Right atrium auricular region (tissue), 2 donors: ENCODE measurements around the gene PHC3. TPM values are rescaled to one million over a fixed set of nuclear protein-coding genes. Genes with fewer than 3 reads are reported as not detected.

ENCODE experiments used
- DNase-seq: peaks from one replicate; pipeline ENCODE4 v3.0.0-alpha.2; 2019; ENCODE audit warnings: low spot score
- H3K27ac ChIP-seq, 2 donors: fragments of 200-600 bp; sonication (generic); 1 replicate in 1 of 2; 2 replicates in 1 of 2; pipeline ENCODE4 v1.5.1; 2016 to 2019
- H3K27me3 ChIP-seq, 2 donors: fragments of 200-600 bp; sonication (generic); one replicate each; pipeline versions ENCODE4 v1.5.1 to v1.6.0; 2017 to 2019
- H3K36me3 ChIP-seq: fragments of 200-600 bp; sonication (generic); one replicate; pipeline ENCODE4 v1.5.1; 2016
- H3K4me1 ChIP-seq, 2 donors: fragments of 200-600 bp; sonication (generic); one replicate each; pipeline versions ENCODE4 v1.5.1 to v1.6.0; 2017 to 2019
- H3K4me3 ChIP-seq, 2 donors: fragments of 200-600 bp; sonication (generic); 1 replicate in 1 of 2; 2 replicates in 1 of 2; pipeline ENCODE4 v1.5.1; 2017 to 2019; ENCODE audit warnings: mild to moderate bottlenecking in 1 of 2, moderate library complexity in 1 of 2
- H3K9me3 ChIP-seq, 2 donors: fragments of 200-600 bp; sonication (generic); one replicate each; pipeline ENCODE4 v1.5.1; 2019
- CTCF ChIP-seq, 2 donors: fragments of 200-600 bp; sonication (generic); IDR thresholded peaks; one replicate each; pipeline ENCODE4 v1.5.1; 2019; ENCODE audit warnings: antibody characterized with exemption in 2 of 2
- total RNA-seq, 2 donors: library from RNA; depleted of rRNA; stranded (reverse); fragments of >200 nt; gene quantifications; one replicate each; pipeline ENCODE4 v1.1.0, GENCODE V29; 2016

Gene PHC3
- total RNA-seq, 2 donors from 2014 or later: 23.8 to 41.9 TPM

- Histone ChIP-seq H3K9me3 (no peaks in the 10 kb centered on the region), H3K36me3 (peaks cover 43% of the 10 kb centered on the region), H3K4me1 (no peaks in the 10 kb centered on the region), H3K27me3 (no peaks in the 10 kb centered on the region), H3K27ac (no peak overlapping the region), H3K4me3 (no peak overlapping the region)
- no peak for TF ChIP-seq CTCF (IDR thresholded peaks at IDR 0.05)
- DNase-seq: no peak
Observed at GRCh38 chr3:170109579-170110293, 71.8 kb downstream of the PHC3 start.

DNA sequence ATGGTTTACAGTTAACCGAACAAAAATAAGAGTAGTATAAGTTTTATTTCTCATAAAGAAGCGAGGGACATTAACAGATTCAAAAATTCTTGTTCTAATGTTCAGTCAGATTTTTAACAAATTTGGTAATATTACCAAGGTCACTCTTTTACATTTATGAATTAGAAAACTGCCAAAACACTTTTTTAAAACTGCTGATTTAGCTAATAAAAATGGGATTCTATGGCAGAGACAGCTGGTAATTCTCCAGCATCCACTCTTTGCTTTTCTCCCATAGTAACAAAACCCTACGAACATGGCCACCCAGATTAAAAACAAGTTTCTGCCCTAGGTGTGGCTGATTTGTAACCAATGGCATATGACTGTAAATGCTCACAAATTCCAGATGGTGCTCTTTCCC is 72.6 kb downstream of the PHC3 start:
- Histone ChIP-seq H3K4me3 (no peak overlapping the region), H3K27ac (no peak overlapping the region), H3K36me3 (peaks cover 38% of the 10 kb centered on the region), H3K4me1 (no peaks in the 10 kb centered on the region), H3K27me3 (no peaks in the 10 kb centered on the region), H3K9me3 (no peaks in the 10 kb centered on the region)
- no peak for DNase-seq
- no peak for TF ChIP-seq CTCF (IDR thresholded peaks at IDR 0.05)

- Histone ChIP-seq H3K27me3 (no peaks in the 10 kb centered on the region), H3K4me1 (no peaks in the 10 kb centered on the region), H3K36me3 (peaks cover 29% of the 10 kb centered on the region), H3K9me3 (no peaks in the 10 kb centered on the region), H3K4me3 (no peak overlapping the region), H3K27ac (no peak overlapping the region)
- TF ChIP-seq CTCF (IDR thresholded peaks at IDR 0.05): no peak
- DNase-seq: no peak
Observed at GRCh38 chr3:170107941-170108340, 73.6 kb downstream of the PHC3 start.

DNA sequence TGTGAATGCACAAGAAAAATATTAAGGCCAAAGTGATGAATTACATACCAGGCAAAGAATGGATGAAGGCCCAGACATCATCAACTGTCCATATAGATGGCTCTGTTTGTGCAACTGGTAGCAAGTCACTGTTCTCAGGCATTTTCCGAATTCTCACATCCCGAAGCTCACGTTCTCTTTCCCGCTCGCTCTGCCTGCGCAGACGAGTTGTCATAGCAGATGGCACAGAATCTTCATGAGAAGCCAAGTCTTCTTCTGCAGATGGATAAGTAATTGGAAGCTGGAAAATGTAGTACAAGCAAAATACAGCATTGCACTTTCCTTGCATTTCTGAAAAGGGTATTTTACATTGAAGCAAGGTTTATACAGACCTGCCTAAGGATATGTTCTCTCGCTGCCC is 79.1 kb downstream of the PHC3 start:
- H3K4me3 ChIP-seq: no peak overlapping the region
- no peaks in the 10 kb centered on the region for H3K4me1 ChIP-seq
- no peak for TF ChIP-seq CTCF (IDR thresholded peaks at IDR 0.05)
- H3K9me3 ChIP-seq: no peaks in the 10 kb centered on the region
- no peak overlapping the region for H3K27ac ChIP-seq
- no peaks in the 10 kb centered on the region for H3K27me3 ChIP-seq
- H3K36me3 ChIP-seq: peaks cover 41% of the 10 kb centered on the region
- no peak for DNase-seq

DNA sequence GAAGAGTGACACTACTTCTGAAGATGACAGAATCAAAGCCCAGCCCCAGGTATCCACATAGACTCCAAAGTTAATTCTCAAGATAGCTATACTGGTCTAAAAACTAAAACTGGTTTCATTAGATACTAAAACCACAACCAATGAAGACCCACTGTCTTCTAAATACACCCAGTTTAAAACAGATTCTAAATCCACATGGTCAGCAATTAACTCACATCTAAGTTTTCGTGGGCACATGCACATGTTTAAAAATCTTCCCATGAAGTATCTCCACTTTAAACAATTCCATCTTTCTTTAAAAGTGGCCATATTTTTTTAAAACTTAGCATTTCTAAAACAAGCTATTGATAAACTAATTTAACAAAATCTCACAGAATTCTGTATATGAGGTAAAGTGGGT is 80.6 kb downstream of the PHC3 start:
- no peaks in the 10 kb centered on the region for H3K9me3 ChIP-seq
- no peak for TF ChIP-seq CTCF (IDR thresholded peaks at IDR 0.05)
- H3K4me3 ChIP-seq: no peak overlapping the region
- H3K36me3 ChIP-seq: peaks cover 49% of the 10 kb centered on the region
- H3K27me3 ChIP-seq: no peaks in the 10 kb centered on the region
- DNase-seq: no peak
- no peak overlapping the region for H3K27ac ChIP-seq
- no peaks in the 10 kb centered on the region for H3K4me1 ChIP-seq

GRCh38 chr3:170098753-170099152 is 82.8 kb downstream of the PHC3 start:
- Histone ChIP-seq H3K27ac (no peak overlapping the region), H3K4me1 (no peaks in the 10 kb centered on the region)
- no peak for DNase-seq

More at GRCh38 chr3:170098753-170099152, 82.8 kb downstream of the PHC3 start:
- Histone ChIP-seq H3K4me3 (no peak overlapping the region), H3K27me3 (no peaks in the 10 kb centered on the region), H3K9me3 (no peaks in the 10 kb centered on the region), H3K36me3 (peaks cover 65% of the 10 kb centered on the region)
- no peak for TF ChIP-seq CTCF (IDR thresholded peaks at IDR 0.05)
